Kidney (tissue), 14 donors: ENCODE results near the gene DEPDC1B. TPM values are rescaled to one million over a fixed set of nuclear protein-coding genes. Genes with fewer than 3 reads are reported as not detected.

Experiments
- DNase-seq, 5 donors: peaks; one replicate each; pipeline ENCODE4 v3.0.0-alpha.2; 2013 to 2020
- FAIRE-seq: peaks from 2 replicates; lab custom pipeline; 2012; peaks lifted over from hg19 to GRCh38; lab: Jason Lieb, UNC
- H3K27ac ChIP-seq, 2 donors: one replicate each; pipeline ENCODE4 v1.7.0; 2013; ENCODE audit warnings: low read depth in 2 of 2, low read length in 2 of 2, inconsistent platforms in 1 of 2
- H3K27me3 ChIP-seq: one replicate; pipeline ENCODE4 v1.7.1; 2013; ENCODE audit warnings: low read length, inconsistent platforms; ENCODE audit not compliant: control insufficient read depth, insufficient read depth
- H3K36me3 ChIP-seq, 3 donors: one replicate each; pipeline versions ENCODE4 v1.7.0 to v1.7.1; 2013; ENCODE audit warnings: low read length in 3 of 3, control low read depth in 1 of 3, inconsistent platforms in 1 of 3; ENCODE audit not compliant: insufficient read depth in 3 of 3, control insufficient read depth in 2 of 3
- H3K4me1 ChIP-seq, 3 donors: one replicate each; pipeline versions ENCODE4 v1.7.0 to v1.7.1; 2013; ENCODE audit warnings: low read length in 3 of 3, inconsistent platforms in 1 of 3, low read depth in 1 of 3; ENCODE audit not compliant: control insufficient read depth in 2 of 3, insufficient read depth in 2 of 3
- H3K4me3 ChIP-seq, 3 donors: one replicate each; pipeline versions ENCODE4 v1.7.0 to v1.8.1; 2013; ENCODE audit warnings: low read length in 3 of 3, control low read depth in 1 of 3, inconsistent platforms in 1 of 3
- H3K9ac ChIP-seq, 3 donors: one replicate each; pipeline versions ENCODE4 v1.7.0 to v1.7.1; 2013; ENCODE audit warnings: low read length in 3 of 3, control low read depth in 1 of 3, inconsistent platforms in 1 of 3
- H3K9me3 ChIP-seq, 3 donors: one replicate each; pipeline versions ENCODE4 v1.7.0 to v1.7.1; 2013; ENCODE audit warnings: low read length in 3 of 3, control low read depth in 1 of 3, inconsistent platforms in 1 of 3; ENCODE audit not compliant: control insufficient read depth in 2 of 3, insufficient read depth in 1 of 3
- CTCF ChIP-seq: IDR thresholded peaks from 3 replicates; pipeline ENCODE4 v1.5.1; 2012; ENCODE audit warnings: mild to moderate bottlenecking, moderate library complexity, borderline replicate concordance; ENCODE audit not compliant: insufficient read depth; ENCODE audit errors: extremely low read depth
- intact Hi-C: fragments of 100-400 bp; cut with DNase I; formaldehyde crosslinking; loops from one replicate; pipeline ENCODE4 v1.11.1; 2022
- polyA plus RNA-seq: library from polyadenylated mRNA; stranded (reverse); fragments of 350-450 nt; fragmentation: Illumina TruSeq; extraction: RNeasy Lipid Tissue Mini Kit (QIAGEN cat#74804); gene quantifications from one replicate; pipeline ENCODE4 v1.2.3, GENCODE V29; 2014; ENCODE audit warnings: low read depth, low replicate concordance; ENCODE audit not compliant: insufficient read depth
- total RNA-seq: library from RNA; stranded (reverse); fragmentation: NEBNext Ultra II Directional; extraction: Animal tissue kit (Norgen Biotek cat#: 25700); gene quantifications from one replicate; pipeline ENCODE4 v1.2.1, GENCODE V29; 2021
- donor health status: control.
- donor health status: control.
- donor health status: control.
- donor health status: control.
- donor health status: control.
- donor health status: DM: yes; HTN: yes; CAD: no.
- donor health status: Normal renal cell carcinoma (clear cell type).

Gene DEPDC1B
- total and polyA plus RNA-seq, 2 donors from 2014 or later = 0.50 to 5.2 TPM

GRCh38 chr5:60727033-60727679, 27.2 kb upstream of the DEPDC1B start:
- FAIRE-seq (no peak), DNase-seq (no peak)
- no peak for TF ChIP-seq CTCF
- intact Hi-C loops = no loop called here
- Histone ChIP-seq H3K4me3 (no peak overlapping the region), H3K4me1 (no peaks in the 10 kb centered on the region), H3K27me3 (no peaks in the 10 kb centered on the region), H3K9ac (no peak overlapping the region), H3K36me3 (no peaks in the 10 kb centered on the region), H3K27ac (no peak overlapping the region), H3K9me3 (no peaks in the 10 kb centered on the region)

GRCh38 chr5:60724126-60724525, 24.2 kb upstream of the DEPDC1B start:
- intact Hi-C loops = no loop called here
- no peak for TF ChIP-seq CTCF

GRCh38 chr5:60722416-60722815, 22.4 kb upstream of the DEPDC1B start:
- TF ChIP-seq CTCF = no peak
- Histone ChIP-seq H3K4me3 (no peak overlapping the region), H3K36me3 (no peaks in the 10 kb centered on the region), H3K9me3 (no peaks in the 10 kb centered on the region), H3K4me1 (no peaks in the 10 kb centered on the region), H3K27ac (no peak overlapping the region), H3K9ac (no peak overlapping the region), H3K27me3 (no peaks in the 10 kb centered on the region)
- no peak for FAIRE-seq
- intact Hi-C loops = no loop called here
- DNase-seq = no peak

More at GRCh38 chr5:60724126-60724525, 24.2 kb upstream of the DEPDC1B start:
- Histone ChIP-seq H3K9ac (no peak overlapping the region), H3K4me1 (no peaks in the 10 kb centered on the region), H3K9me3 (no peaks in the 10 kb centered on the region), H3K27me3 (no peaks in the 10 kb centered on the region), H3K27ac (no peak overlapping the region), H3K4me3 (no peak overlapping the region), H3K36me3 (no peaks in the 10 kb centered on the region)
- DNase-seq (no peak), FAIRE-seq (no peak)

GRCh38 chr5:60719329-60719728, 19.4 kb upstream of the DEPDC1B start:
- no peak for FAIRE-seq
- TF ChIP-seq CTCF = no peak
- intact Hi-C loops = no loop called here

More at GRCh38 chr5:60719329-60719728, 19.4 kb upstream of the DEPDC1B start:
- Histone ChIP-seq H3K36me3 (no peaks in the 10 kb centered on the region), H3K4me1 (no peaks in the 10 kb centered on the region), H3K9me3 (no peaks in the 10 kb centered on the region), H3K9ac (no peak overlapping the region), H3K27ac (no peak overlapping the region), H3K4me3 (no peak overlapping the region), H3K27me3 (no peaks in the 10 kb centered on the region)
- no peak for DNase-seq
